HAP-1 (cell line): ENCODE data around the gene SLC24A4.

Source experiments
- DNase-seq, 2 experiments: peaks; one replicate each; pipeline ENCODE4 v3.0.0-alpha.2; 2016 to 2020; ENCODE audit warnings: low spot score in 2 of 2
- H3K27me3 ChIP-seq: fragments of 250-450 bp; sonication (Bioruptor Pico); 2 replicates; pipeline ENCODE4 v1.5.1; 2020; ENCODE audit warnings: low read depth, mild to moderate bottlenecking, moderate library complexity
- H3K36me3 ChIP-seq: fragments of 250-450 bp; sonication (Bioruptor Pico); replicated peaks from 2 replicates; pipeline ENCODE4 v1.5.1; 2020; ENCODE audit warnings: mild to moderate bottlenecking
- H3K4me1 ChIP-seq: fragments of 250-450 bp; sonication (Bioruptor Pico); 2 replicates; pipeline ENCODE4 v1.5.1; 2020; ENCODE audit warnings: mild to moderate bottlenecking
- H3K4me3 ChIP-seq: fragments of 250-450 bp; sonication (Bioruptor Pico); 2 replicates; pipeline ENCODE4 v1.5.1; 2020; ENCODE audit warnings: mild to moderate bottlenecking, moderate library complexity
- H3K9me3 ChIP-seq: fragments of 250-450 bp; sonication (Bioruptor Pico); 2 replicates; pipeline ENCODE4 v1.5.1; 2020; ENCODE audit warnings: mild to moderate bottlenecking, moderate library complexity
- in situ Hi-C: fragments of 300-500 bp; cut with MboI; formaldehyde crosslinking; loops from 3 replicates; pipeline ENCODE4 v1.14.3; 2020; ENCODE audit warnings: low sequenced_read_pairs, inconsistent platforms, mixed read lengths

The SLC24A4 gene

DNA sequence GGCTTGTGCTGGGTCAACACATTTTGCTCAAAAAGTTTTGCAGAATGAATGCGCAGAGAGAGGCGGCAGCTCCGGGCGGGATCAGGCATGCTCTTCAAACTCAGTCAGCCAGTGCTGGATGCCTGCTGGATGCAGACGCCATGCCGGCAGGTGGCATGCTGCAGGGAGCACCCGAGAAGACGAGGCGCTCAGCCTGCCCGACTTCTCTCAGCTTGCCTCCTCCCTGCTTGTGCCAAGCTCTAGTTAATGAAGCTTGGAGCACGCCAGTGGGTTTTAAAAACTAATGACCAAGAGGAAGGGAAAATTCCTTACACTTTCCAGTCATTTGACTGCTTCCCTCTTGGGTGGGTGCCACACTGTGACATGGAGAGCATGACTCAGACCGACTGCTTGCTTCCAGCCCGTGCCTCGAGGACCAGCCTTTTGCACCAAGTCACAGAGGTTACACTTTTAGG, 39.8 kb downstream of the SLC24A4 start:
- no peaks in the 10 kb centered on the region for H3K9me3 ChIP-seq
- H3K4me3 ChIP-seq: no peak overlapping the region
- DNase-seq: no peak
- H3K27me3 ChIP-seq: no peaks in the 10 kb centered on the region
- H3K4me1 ChIP-seq: no peaks in the 10 kb centered on the region
- in situ Hi-C loops: no loop called here
- H3K36me3 ChIP-seq: no peaks in the 10 kb centered on the region

DNA sequence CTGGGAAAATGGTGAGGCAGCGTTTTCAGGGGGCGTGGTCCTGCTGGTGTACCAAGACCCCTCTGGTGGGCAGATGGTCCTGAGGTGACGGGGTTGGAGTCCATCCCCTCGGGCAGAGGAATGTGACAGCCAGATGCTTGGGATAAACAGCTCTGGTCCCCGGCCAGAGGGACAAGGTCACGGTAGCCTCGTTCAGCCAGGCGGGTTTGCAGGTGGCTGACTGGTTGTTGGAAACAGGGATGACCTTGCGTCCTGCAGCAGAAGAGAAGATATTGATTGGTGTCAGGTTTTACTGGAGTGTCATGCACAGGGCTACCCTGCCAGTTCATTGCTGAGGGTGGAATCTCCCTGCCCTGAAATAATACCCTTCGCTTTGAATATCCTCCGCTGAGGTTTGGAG, 43.3 kb downstream of the SLC24A4 start:
- 0 out of 2 replicates have a peak, but pooled peaks cover under 1% of the 10 kb centered on the region for H3K9me3 ChIP-seq
- H3K36me3 ChIP-seq: no peaks in the 10 kb centered on the region
- no peaks in the 10 kb centered on the region for H3K27me3 ChIP-seq
- no peak for DNase-seq
- in situ Hi-C loops: no loop called here
- no peak overlapping the region for H3K4me3 ChIP-seq
- no peaks in the 10 kb centered on the region for H3K4me1 ChIP-seq

- no peaks in the 10 kb centered on the region for H3K27me3 ChIP-seq
- in situ Hi-C loops: no loop called here
- no peaks in the 10 kb centered on the region for H3K4me1 ChIP-seq
- DNase-seq: no peak
- H3K4me3 ChIP-seq: no peak overlapping the region
- 0 out of 2 replicates have a peak, but pooled peaks cover 3% of the 10 kb centered on the region for H3K9me3 ChIP-seq
- H3K36me3 ChIP-seq: no peaks in the 10 kb centered on the region
These were observed 45.0 kb downstream of the SLC24A4 start for GRCh38 chr14:92368001-92368400.

GRCh38 chr14:92369097-92369496, 46.1 kb downstream of the SLC24A4 start:
- 0 out of 2 replicates have a peak, but pooled peaks cover 3% of the 10 kb centered on the region for H3K9me3 ChIP-seq
- H3K4me1 ChIP-seq: no peaks in the 10 kb centered on the region
- no peak for DNase-seq
- no peak overlapping the region for H3K4me3 ChIP-seq
- no peaks in the 10 kb centered on the region for H3K27me3 ChIP-seq
- in situ Hi-C loops: no loop called here
- H3K36me3 ChIP-seq: no peaks in the 10 kb centered on the region

DNA sequence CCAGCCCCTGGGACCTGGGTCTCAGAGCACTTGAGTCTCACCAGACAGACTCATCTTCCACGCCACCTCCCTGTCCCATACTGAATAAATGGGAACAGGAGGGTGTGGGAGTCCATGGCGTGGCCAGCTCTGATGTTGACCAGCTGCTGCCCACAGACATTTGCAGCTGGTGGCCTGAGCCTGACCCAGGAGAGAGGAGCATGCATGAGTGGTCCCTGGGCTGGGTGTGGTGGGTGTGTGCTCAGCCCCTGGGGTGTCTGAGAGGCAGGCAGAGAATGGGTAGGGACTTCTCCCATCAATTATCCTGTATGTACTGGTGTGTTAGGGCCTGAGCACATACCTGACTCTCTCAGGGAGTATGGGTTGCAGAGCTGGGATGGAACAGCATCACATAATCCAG, 49.3 kb downstream of the SLC24A4 start:
- Histone ChIP-seq H3K4me3 (no peak overlapping the region), H3K9me3 (0 out of 2 replicates have a peak, but pooled peaks cover 3% of the 10 kb centered on the region), H3K27me3 (no peaks in the 10 kb centered on the region), H3K36me3 (no peaks in the 10 kb centered on the region), H3K4me1 (no peaks in the 10 kb centered on the region)
- in situ Hi-C loops: no loop called here
- DNase-seq: no peak

- H3K9me3 ChIP-seq: 0 out of 2 replicates have a peak, but pooled peaks cover 3% of the 10 kb centered on the region
- in situ Hi-C loops: no loop called here
- no peaks in the 10 kb centered on the region for H3K36me3 ChIP-seq
- H3K4me3 ChIP-seq: no peak overlapping the region
- DNase-seq: no peak
- no peaks in the 10 kb centered on the region for H3K27me3 ChIP-seq
- H3K4me1 ChIP-seq: no peaks in the 10 kb centered on the region
These were observed 50.4 kb downstream of the SLC24A4 start for GRCh38 chr14:92373336-92373735.

DNA sequence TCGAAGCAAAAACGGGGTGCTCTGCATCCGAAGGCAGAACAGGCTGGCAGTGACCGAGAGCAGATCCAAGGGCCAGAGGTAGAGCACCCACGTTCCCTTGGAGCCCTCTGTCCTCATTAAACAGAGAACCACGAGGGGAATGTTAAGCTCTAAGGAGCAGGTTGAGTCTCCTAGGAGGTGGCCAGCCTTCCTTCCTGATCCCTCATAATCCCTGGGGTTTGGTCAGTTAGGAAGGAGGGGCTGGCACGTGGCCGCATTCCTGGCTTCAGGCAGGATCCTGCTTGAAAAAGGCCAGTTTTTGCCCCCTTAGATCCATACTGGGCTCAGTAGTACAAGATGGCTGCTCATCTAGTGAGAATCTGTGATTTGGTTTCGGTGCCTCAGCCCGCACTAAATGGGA, 57.2 kb downstream of the SLC24A4 start:
- H3K4me3 ChIP-seq: no peak overlapping the region
- no peaks in the 10 kb centered on the region for H3K27me3 ChIP-seq
- H3K9me3 ChIP-seq: no peaks in the 10 kb centered on the region
- no peak for DNase-seq
- in situ Hi-C loops: no loop called here
- H3K36me3 ChIP-seq: no peaks in the 10 kb centered on the region
- no peaks in the 10 kb centered on the region for H3K4me1 ChIP-seq

GRCh38 chr14:92380582-92380981, 57.6 kb downstream of the SLC24A4 start:
- Histone ChIP-seq H3K4me1 (no peaks in the 10 kb centered on the region), H3K36me3 (no peaks in the 10 kb centered on the region), H3K4me3 (no peak overlapping the region), H3K9me3 (no peaks in the 10 kb centered on the region), H3K27me3 (no peaks in the 10 kb centered on the region)
- no peak for DNase-seq
- in situ Hi-C loops: no loop called here

GRCh38 chr14:92382677-92383076, 59.7 kb downstream of the SLC24A4 start:
- H3K27me3 ChIP-seq: no peaks in the 10 kb centered on the region
- in situ Hi-C loops: no loop called here
- DNase-seq: no peak
- no peaks in the 10 kb centered on the region for H3K4me1 ChIP-seq
- H3K4me3 ChIP-seq: no peak overlapping the region
- H3K9me3 ChIP-seq: no peaks in the 10 kb centered on the region
- no peaks in the 10 kb centered on the region for H3K36me3 ChIP-seq

DNA sequence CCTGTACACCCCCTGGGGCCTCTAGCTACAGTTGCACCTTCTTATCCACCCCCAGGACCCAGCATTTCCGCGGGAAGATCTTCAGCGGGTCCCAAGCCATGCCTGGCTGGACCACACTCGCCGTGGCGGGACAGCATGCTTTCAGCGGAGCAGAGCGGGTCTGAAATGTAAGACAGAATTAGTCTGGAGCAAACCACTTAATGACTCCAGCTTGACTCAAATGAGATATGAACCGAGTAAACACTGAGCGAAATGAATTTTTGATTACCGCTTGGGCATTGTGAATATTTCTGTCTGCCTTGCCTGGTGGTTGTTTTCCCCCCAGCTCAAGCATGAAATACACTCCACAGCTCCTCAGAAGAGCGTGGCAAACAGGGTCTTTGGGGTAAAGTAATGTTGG, 60.8 kb downstream of the SLC24A4 start:
- Histone ChIP-seq H3K4me3 (no peak overlapping the region), H3K4me1 (no peaks in the 10 kb centered on the region), H3K36me3 (no peaks in the 10 kb centered on the region), H3K27me3 (no peaks in the 10 kb centered on the region), H3K9me3 (no peaks in the 10 kb centered on the region)
- in situ Hi-C loops: no loop called here
- DNase-seq: no peak

DNA sequence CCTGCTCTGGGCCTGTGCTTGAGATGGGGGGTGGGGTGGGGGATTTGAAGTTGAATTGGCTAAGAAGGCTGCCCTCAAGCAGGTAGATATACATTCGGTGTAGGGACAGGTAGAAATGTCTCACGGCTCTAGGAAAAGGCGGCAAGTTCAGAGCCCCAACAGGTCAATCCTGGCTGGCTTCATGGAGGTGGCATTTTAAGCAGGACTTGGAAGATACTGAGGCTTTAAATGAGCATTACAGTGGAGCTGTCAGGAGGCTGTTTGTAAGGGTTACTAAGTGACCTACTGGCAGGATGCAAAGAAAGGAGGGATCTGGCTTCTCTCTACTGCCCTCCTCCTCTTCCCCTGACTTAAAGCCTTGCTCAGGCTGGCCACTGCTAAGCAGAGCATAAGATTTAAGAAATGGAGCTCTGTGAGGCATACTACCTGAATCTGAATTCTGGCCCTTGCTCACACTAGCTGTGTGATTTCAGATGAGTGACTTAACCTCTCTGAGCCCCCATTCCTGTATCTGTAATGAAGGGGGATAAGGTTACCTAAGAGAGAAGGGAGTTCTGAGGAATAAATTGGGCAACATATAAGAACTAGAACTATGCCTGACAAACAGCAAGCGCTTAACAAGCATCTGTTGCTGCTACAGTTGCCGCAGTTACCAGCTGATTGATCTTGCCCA, 61.6 kb downstream of the SLC24A4 start:
- no peaks in the 10 kb centered on the region for H3K27me3 ChIP-seq
- no peaks in the 10 kb centered on the region for H3K36me3 ChIP-seq
- H3K9me3 ChIP-seq: no peaks in the 10 kb centered on the region
- no peak for DNase-seq
- in situ Hi-C loops: no loop called here
- H3K4me1 ChIP-seq: no peaks in the 10 kb centered on the region
- no peak overlapping the region for H3K4me3 ChIP-seq

- no peak for DNase-seq
- H3K4me3 ChIP-seq: no peak overlapping the region
- H3K4me1 ChIP-seq: no peaks in the 10 kb centered on the region
- no peaks in the 10 kb centered on the region for H3K9me3 ChIP-seq
- H3K27me3 ChIP-seq: no peaks in the 10 kb centered on the region
- in situ Hi-C loops: no loop called here
- no peaks in the 10 kb centered on the region for H3K36me3 ChIP-seq
These were observed 62.6 kb downstream of the SLC24A4 start for GRCh38 chr14:92385561-92385960.

DNA sequence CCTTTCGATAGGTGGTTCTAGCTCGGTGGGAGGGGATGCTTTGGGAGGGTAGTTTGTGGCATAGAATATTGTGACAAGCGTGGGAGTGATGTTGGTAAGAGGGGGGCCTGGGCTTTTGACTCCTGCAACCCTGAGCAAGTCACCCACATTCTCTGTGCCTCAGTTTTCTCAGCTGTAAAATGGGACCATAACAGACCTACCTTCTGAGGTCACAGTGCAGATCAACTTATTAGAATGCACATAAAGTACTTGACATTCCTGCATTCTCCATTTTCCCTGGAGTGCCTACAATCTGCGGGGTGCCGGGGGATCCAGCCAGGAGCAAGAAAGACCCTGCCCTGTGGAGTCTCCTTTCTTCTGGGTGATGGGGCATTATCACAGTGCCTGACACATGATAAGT, 63.2 kb downstream of the SLC24A4 start:
- Histone ChIP-seq H3K4me3 (no peak overlapping the region), H3K36me3 (no peaks in the 10 kb centered on the region), H3K4me1 (no peaks in the 10 kb centered on the region), H3K27me3 (no peaks in the 10 kb centered on the region), H3K9me3 (no peaks in the 10 kb centered on the region)
- in situ Hi-C loops: no loop called here
- no peak for DNase-seq

GRCh38 chr14:92386637-92387036, 63.7 kb downstream of the SLC24A4 start:
- no peaks in the 10 kb centered on the region for H3K9me3 ChIP-seq
- H3K36me3 ChIP-seq: no peaks in the 10 kb centered on the region
- no peak overlapping the region for H3K4me3 ChIP-seq
- DNase-seq: no peak
- in situ Hi-C loops: no loop called here
- no peaks in the 10 kb centered on the region for H3K27me3 ChIP-seq
- H3K4me1 ChIP-seq: no peaks in the 10 kb centered on the region

- Histone ChIP-seq H3K4me3 (no peak overlapping the region), H3K9me3 (no peaks in the 10 kb centered on the region), H3K36me3 (no peaks in the 10 kb centered on the region), H3K27me3 (no peaks in the 10 kb centered on the region), H3K4me1 (no peaks in the 10 kb centered on the region)
- in situ Hi-C loops: no loop called here
- DNase-seq: no peak
These were observed 64.6 kb downstream of the SLC24A4 start for GRCh38 chr14:92387578-92387977.
